HepG2 (cell line): ENCODE measurements around the gene AMOTL2. TPM values are rescaled to one million over a fixed set of nuclear protein-coding genes. Genes with fewer than 3 reads are reported as not detected.

ENCODE experiments used
- CCDC6 ChIP-seq: sonication (generic); formaldehyde crosslinking; IDR thresholded peaks from 2 replicates; pipeline ENCODE4 v1.8.1; 2022; ENCODE audit warnings: mild to moderate bottlenecking, missing genetic modification reagents, moderate library complexity
- ELF4 ChIP-seq: sonication (generic); formaldehyde crosslinking; IDR thresholded peaks from 2 replicates; pipeline ENCODE4 v1.5.0; 2020; ENCODE audit warnings: missing genetic modification reagents, mild to moderate bottlenecking, moderate library complexity, borderline replicate concordance
- FOXO1 ChIP-seq: sonication (generic); formaldehyde crosslinking; IDR thresholded peaks from 2 replicates; pipeline ENCODE4 v1.4.0; 2020; ENCODE audit warnings: missing genetic modification reagents
- HIVEP1 ChIP-seq: sonication (generic); formaldehyde crosslinking; IDR thresholded peaks from 2 replicates; pipeline ENCODE4 v1.4.0; 2020; ENCODE audit warnings: mild to moderate bottlenecking, missing genetic modification reagents
- KAT7 ChIP-seq: IDR thresholded peaks from 2 replicates; pipeline ENCODE4 v1.6.1; 2018; ENCODE audit warnings: borderline replicate concordance, missing compliant biosample characterization
- KDM5A ChIP-seq: fragments of 200-600 bp; sonication (generic); IDR thresholded peaks from 2 replicates; pipeline ENCODE4 v1.7.0; 2018; ENCODE audit warnings: antibody characterized with exemption, mild to moderate bottlenecking, low read length, borderline replicate concordance
- NFKB2 ChIP-seq: sonication (generic); formaldehyde crosslinking; IDR thresholded peaks from 2 replicates; pipeline ENCODE4 v1.4.0; 2020; ENCODE audit warnings: missing genetic modification reagents, borderline replicate concordance
- NR2F2 ChIP-seq: IDR thresholded peaks from 2 replicates; pipeline ENCODE4 v1.6.1; 2012; ENCODE audit warnings: low read depth, inconsistent platforms, borderline replicate concordance
- PITX1 ChIP-seq: sonication (generic); formaldehyde crosslinking; IDR thresholded peaks from 2 replicates; pipeline ENCODE4 v1.5.1; 2020; ENCODE audit warnings: mild to moderate bottlenecking, missing genetic modification reagents
- RBFOX2 ChIP-seq: fragments of 200-400 bp; formaldehyde crosslinking; IDR thresholded peaks from 2 replicates; pipeline ENCODE4 v1.6.1; 2017; ENCODE audit warnings: low read depth, mild to moderate bottlenecking, low read length
- SALL2 ChIP-seq: sonication (generic); formaldehyde crosslinking; IDR thresholded peaks from 2 replicates; pipeline ENCODE4 v1.8.1; 2023; ENCODE audit warnings: mild to moderate bottlenecking, missing genetic modification reagents, inconsistent platforms
- SRSF4 ChIP-seq: fragments of 200-400 bp; formaldehyde crosslinking; IDR thresholded peaks from one replicate; pipeline ENCODE4 v1.6.1; 2018; ENCODE audit warnings: mild to moderate bottlenecking, low read depth, low read length, moderate library complexity; ENCODE audit not compliant: poor library complexity, severe bottlenecking
- ZBTB38 ChIP-seq: sonication (generic); formaldehyde crosslinking; IDR thresholded peaks from 2 replicates; pipeline ENCODE4 v1.5.1; 2020; ENCODE audit warnings: mild to moderate bottlenecking, missing genetic modification reagents
- ZNF230 ChIP-seq: sonication (generic); formaldehyde crosslinking; IDR thresholded peaks from 2 replicates; pipeline ENCODE4 v1.4.0; 2020; ENCODE audit warnings: mild to moderate bottlenecking, missing genetic modification reagents
- ZNF329 ChIP-seq: sonication (generic); formaldehyde crosslinking; IDR thresholded peaks from 2 replicates; pipeline ENCODE4 v1.9.0; 2021; ENCODE audit warnings: low read depth, mild to moderate bottlenecking, missing genetic modification reagents
- ZNF780A ChIP-seq: sonication (generic); formaldehyde crosslinking; IDR thresholded peaks from 2 replicates; pipeline ENCODE4 v1.8.0; 2022; ENCODE audit warnings: mild to moderate bottlenecking, missing genetic modification reagents, moderate library complexity
- ZNF781 ChIP-seq: sonication (generic); formaldehyde crosslinking; IDR thresholded peaks from 2 replicates; pipeline ENCODE4 v1.5.1; 2020; ENCODE audit warnings: borderline replicate concordance, mild to moderate bottlenecking, missing genetic modification reagents; ENCODE audit errors: not compliant biosample characterization
- ZSCAN30 ChIP-seq: sonication (generic); formaldehyde crosslinking; IDR thresholded peaks from 2 replicates; pipeline ENCODE4 v1.5.0; 2020; ENCODE audit warnings: mild to moderate bottlenecking, missing genetic modification reagents
- polyA plus RNA-seq, 8 experiments: library from polyadenylated mRNA; depleted of rRNA in 3 of 8; stranded (reverse) in 7 of 8; unstranded in 1 of 8; fragments of >200 nt; fragmentation: Illumina TruSeq in 4 of 8; extraction: Trizol in 4 of 8; gene quantifications; 2 replicates each; pipeline versions ENCODE4 v1.2.1 to v1.2.3, GENCODE V29; 2011 to 2016; ENCODE audit warnings: low read depth in 4 of 8, missing spikeins in 1 of 8, mixed read lengths in 1 of 8; ENCODE audit not compliant: insufficient read depth in 1 of 8
- total RNA-seq, 5 experiments: library from RNA; depleted of rRNA; stranded (reverse); fragments of >200 nt; fragmentation: Illumina TruSeq; extraction: Trizol; gene quantifications; 2 replicates each; pipeline ENCODE4 v1.2.3, GENCODE V29; 2016; ENCODE audit warnings: low read depth in 1 of 5
- TF ChIP-seq, protein P1 (sequence below): sonication (generic); formaldehyde crosslinking; IDR thresholded peaks from 2 replicates; pipeline ENCODE4 v1.4.0; 2020; ENCODE audit warnings: missing genetic modification reagents
- TF ChIP-seq, protein P2 (sequence below): sonication (generic); formaldehyde crosslinking; IDR thresholded peaks from 2 replicates; pipeline ENCODE4 v1.8.0; 2022; ENCODE audit warnings: missing genetic modification reagents, mild to moderate bottlenecking, inconsistent platforms, borderline replicate concordance
- TF ChIP-seq, protein P3 (sequence below): sonication (generic); formaldehyde crosslinking; IDR thresholded peaks from 2 replicates; pipeline ENCODE4 v1.4.0; 2020; ENCODE audit warnings: mild to moderate bottlenecking, missing genetic modification reagents, borderline replicate concordance

Gene AMOTL2
- total and polyA plus RNA-seq, 2 of the 13 experiments (the other 11 are each of a cell fraction or from before 2014, with no cell fraction given) = 17.3 to 18.5 TPM

DNA sequence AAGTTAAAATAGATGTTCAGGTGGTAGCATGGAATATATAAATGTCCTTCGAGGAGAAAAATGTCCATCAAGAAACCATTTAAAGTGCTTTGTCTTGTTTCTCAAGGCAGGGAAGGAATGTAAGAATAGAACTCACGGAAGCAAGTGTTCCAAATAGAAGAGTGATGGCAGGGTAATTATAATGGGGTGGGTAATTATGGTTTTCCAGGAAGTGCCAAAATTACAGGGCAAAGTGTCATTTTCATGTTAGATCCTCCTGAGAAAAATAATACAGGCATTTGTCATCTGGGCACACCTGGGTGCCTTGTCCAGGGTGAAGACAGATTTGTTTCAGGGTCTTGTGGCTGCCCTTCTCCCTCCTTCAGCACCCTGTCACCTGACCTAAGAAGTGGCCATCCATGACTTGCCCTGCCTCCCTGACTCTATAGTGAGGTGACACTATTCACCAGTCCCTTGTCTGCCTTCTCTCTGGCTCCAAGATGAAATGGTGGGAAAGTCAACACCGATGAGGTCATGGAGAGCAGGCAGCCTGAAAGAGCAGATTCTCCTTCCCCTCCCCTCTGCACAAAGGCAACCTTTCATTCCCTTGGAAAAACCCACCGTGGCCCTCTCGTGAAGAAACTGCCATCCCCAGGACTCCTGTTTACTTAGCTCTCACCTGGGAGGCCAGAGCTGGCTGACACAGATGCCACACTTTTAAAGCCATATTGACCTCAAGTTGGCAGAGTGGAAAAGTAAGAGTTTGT, 45.1 kb upstream of the AMOTL2 start (continued):
- TF ChIP-seq SRSF4 (no peak), ELF4 (CRISPR knock-in tag) (no peak), CCDC6 (CRISPR knock-in tag) (no peak; the same call in 1 of the 2 replicates), ZNF230 (no peak), KDM5A (no peak), ZSCAN30 (CRISPR knock-in tag) (no peak), ZNF780A (CRISPR knock-in tag) (no peak), ZNF329 (no peak), ZNF781 (CRISPR knock-in tag) (no peak), KAT7 (CRISPR knock-in tag) (no peak), FOXO1 (peak; percentile 78), NFKB2 (CRISPR knock-in tag) (no peak), PITX1 (CRISPR knock-in tag) (peak; percentile 22; the same call in 1 of the 2 replicates), NR2F2 (0 out of 2 replicates have a peak, but pooled peaks have one; percentile 16), ZBTB38 (no peak), RBFOX2 (no peak), HIVEP1 (CRISPR knock-in tag) (peak; percentile 86), SALL2 (peak; percentile 58; the same call in 1 of the 2 replicates)
- TF ChIP-seq, protein P1, sequence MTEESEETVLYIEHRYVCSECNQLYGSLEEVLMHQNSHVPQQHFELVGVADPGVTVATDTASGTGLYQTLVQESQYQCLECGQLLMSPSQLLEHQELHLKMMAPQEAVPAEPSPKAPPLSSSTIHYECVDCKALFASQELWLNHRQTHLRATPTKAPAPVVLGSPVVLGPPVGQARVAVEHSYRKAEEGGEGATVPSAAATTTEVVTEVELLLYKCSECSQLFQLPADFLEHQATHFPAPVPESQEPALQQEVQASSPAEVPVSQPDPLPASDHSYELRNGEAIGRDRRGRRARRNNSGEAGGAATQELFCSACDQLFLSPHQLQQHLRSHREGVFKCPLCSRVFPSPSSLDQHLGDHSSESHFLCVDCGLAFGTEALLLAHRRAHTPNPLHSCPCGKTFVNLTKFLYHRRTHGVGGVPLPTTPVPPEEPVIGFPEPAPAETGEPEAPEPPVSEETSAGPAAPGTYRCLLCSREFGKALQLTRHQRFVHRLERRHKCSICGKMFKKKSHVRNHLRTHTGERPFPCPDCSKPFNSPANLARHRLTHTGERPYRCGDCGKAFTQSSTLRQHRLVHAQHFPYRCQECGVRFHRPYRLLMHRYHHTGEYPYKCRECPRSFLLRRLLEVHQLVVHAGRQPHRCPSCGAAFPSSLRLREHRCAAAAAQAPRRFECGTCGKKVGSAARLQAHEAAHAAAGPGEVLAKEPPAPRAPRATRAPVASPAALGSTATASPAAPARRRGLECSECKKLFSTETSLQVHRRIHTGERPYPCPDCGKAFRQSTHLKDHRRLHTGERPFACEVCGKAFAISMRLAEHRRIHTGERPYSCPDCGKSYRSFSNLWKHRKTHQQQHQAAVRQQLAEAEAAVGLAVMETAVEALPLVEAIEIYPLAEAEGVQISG = peak; percentile 45
- TF ChIP-seq, protein P2, sequence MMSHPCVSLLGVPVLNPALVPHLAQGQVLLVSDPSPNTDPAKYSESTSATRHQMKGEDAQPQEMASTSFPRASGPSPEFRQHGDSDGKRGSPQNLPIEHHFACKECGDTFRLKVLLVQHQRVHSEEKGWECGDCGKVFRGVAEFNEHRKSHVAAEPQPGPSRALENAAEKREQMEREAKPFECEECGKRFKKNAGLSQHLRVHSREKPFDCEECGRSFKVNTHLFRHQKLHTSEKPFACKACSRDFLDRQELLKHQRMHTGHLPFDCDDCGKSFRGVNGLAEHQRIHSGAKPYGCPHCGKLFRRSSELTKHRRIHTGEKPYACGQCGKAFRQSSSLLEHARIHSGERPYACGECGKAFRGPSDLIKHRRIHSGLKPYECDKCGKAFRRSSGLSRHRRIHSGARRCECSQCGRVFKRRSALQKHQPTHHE (CRISPR knock-in tag) = no peak; the same call in 1 of the 2 replicates
- TF ChIP-seq, protein P3, sequence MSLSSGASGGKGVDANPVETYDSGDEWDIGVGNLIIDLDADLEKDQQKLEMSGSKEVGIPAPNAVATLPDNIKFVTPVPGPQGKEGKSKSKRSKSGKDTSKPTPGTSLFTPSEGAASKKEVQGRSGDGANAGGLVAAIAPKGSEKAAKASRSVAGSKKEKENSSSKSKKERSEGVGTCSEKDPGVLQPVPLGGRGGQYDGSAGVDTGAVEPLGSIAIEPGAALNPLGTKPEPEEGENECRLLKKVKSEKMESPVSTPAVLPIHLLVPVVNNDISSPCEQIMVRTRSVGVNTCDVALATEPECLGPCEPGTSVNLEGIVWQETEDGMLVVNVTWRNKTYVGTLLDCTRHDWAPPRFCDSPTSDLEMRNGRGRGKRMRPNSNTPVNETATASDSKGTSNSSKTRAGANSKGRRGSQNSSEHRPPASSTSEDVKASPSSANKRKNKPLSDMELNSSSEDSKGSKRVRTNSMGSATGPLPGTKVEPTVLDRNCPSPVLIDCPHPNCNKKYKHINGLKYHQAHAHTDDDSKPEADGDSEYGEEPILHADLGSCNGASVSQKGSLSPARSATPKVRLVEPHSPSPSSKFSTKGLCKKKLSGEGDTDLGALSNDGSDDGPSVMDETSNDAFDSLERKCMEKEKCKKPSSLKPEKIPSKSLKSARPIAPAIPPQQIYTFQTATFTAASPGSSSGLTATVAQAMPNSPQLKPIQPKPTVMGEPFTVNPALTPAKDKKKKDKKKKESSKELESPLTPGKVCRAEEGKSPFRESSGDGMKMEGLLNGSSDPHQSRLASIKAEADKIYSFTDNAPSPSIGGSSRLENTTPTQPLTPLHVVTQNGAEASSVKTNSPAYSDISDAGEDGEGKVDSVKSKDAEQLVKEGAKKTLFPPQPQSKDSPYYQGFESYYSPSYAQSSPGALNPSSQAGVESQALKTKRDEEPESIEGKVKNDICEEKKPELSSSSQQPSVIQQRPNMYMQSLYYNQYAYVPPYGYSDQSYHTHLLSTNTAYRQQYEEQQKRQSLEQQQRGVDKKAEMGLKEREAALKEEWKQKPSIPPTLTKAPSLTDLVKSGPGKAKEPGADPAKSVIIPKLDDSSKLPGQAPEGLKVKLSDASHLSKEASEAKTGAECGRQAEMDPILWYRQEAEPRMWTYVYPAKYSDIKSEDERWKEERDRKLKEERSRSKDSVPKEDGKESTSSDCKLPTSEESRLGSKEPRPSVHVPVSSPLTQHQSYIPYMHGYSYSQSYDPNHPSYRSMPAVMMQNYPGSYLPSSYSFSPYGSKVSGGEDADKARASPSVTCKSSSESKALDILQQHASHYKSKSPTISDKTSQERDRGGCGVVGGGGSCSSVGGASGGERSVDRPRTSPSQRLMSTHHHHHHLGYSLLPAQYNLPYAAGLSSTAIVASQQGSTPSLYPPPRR = no peak; the same call in 1 of the 2 replicates
